Measurements from ENCODE around the gene HTR3D. TPM values are rescaled to one million over a fixed set of nuclear protein-coding genes. Genes with fewer than 3 reads are reported as not detected.

The HTR3D gene
- not detected in 2 replicates for polyA plus RNA-seq (2013)

GRCh38 chr3:184031187-184031792 is at the start of gene HTR3D:
Gene HTR3D, plus strand, starts transcription at chr3:184031742. Its CDS starts 0 bp downstream, at chr3:184031742.
- Histone ChIP-seq H3K14ac (ENCODE audit: low read length) (no peak within 1 kb of the TSS), H4K91ac (ENCODE audit: low read depth, low read length) (no peak within 1 kb of the TSS), H3K4me3 (ENCODE audit: low read depth, low read length) (no peak within 1 kb of the TSS), H2BK5ac (ENCODE audit: low read depth, low read length, poor library complexity) (no peak within 1 kb of the TSS), H4K12ac (ENCODE audit: low read depth, low read length) (no peak within 1 kb of the TSS), H3K4me1 (ENCODE audit: control insufficient read depth in 1 of 2, insufficient read depth in 2 of 2, low read length in 2 of 2) (no peaks in the 10 kb centered on the region), H3K27ac (ENCODE audit: low read depth, low read length) (no peak within 1 kb of the TSS), H3K18ac (ENCODE audit: low read length) (no peak within 1 kb of the TSS), H3K4me2 (ENCODE audit: low read length) (no peak within 1 kb of the TSS), H2AK5ac (ENCODE audit: low read length) (no peak within 1 kb of the TSS), H2BK12ac (ENCODE audit: low read length) (no peak within 1 kb of the TSS), H3K79me2 (ENCODE audit: control insufficient read depth, insufficient read depth, low read length, poor library complexity) (no peaks in the 10 kb centered on the region), H3K4ac (ENCODE audit: low read depth, low read length) (no peak within 1 kb of the TSS), H3K36me3 (ENCODE audit: control insufficient read depth in 1 of 2, insufficient read depth in 2 of 2, low read length in 2 of 2) (no peaks in the 10 kb centered on the region), H3K27me3 (ENCODE audit: insufficient read depth, low read length) (no peaks in the 10 kb centered on the region), H4K8ac (ENCODE audit: low read depth, low read length) (no peak within 1 kb of the TSS), H2BK120ac (ENCODE audit: insufficient read depth, low read length, poor library complexity) (no peak within 1 kb of the TSS), H2AFZ (ENCODE audit: insufficient read depth, low read length, poor library complexity) (no peak within 1 kb of the TSS), H3K9ac (ENCODE audit: low read length) (no peak within 1 kb of the TSS), H3K23ac (ENCODE audit: low read length) (no peak within 1 kb of the TSS), H3K79me1 (ENCODE audit: low read length) (no peaks in the 10 kb centered on the region), H3K9me3 (ENCODE audit: insufficient read depth, low read depth, low read length) (no peaks in the 10 kb centered on the region)
- peak; percentile 6 to 48 for DNase-seq
- no CpG with 5 or more reads among the region's 4 CpGs for WGBS (ENCODE audit: extremely low coverage, insufficient coverage, insufficient read length)

GRCh38 chr3:183981990-183982644 is 49.4 kb upstream of the HTR3D start:
- Histone ChIP-seq H3K4me2 (ENCODE audit: low read length) (no peak overlapping the region), H3K9ac (ENCODE audit: low read length) (no peak overlapping the region), H4K12ac (ENCODE audit: low read depth, low read length) (no peak overlapping the region), H3K27me3 (ENCODE audit: insufficient read depth, low read length) (no peaks in the 10 kb centered on the region), H3K4me3 (ENCODE audit: low read depth, low read length) (no peak overlapping the region), H3K23ac (ENCODE audit: low read length) (no peak overlapping the region), H2BK120ac (ENCODE audit: insufficient read depth, low read length, poor library complexity) (no peak overlapping the region), H2AFZ (ENCODE audit: insufficient read depth, low read length, poor library complexity) (no peak overlapping the region), H3K9me3 (ENCODE audit: insufficient read depth, low read depth, low read length) (no peaks in the 10 kb centered on the region), H3K18ac (ENCODE audit: low read length) (no peak overlapping the region), H3K79me1 (ENCODE audit: low read length) (peaks cover 2% of the 10 kb centered on the region), H3K4ac (ENCODE audit: low read depth, low read length) (no peak overlapping the region), H3K27ac (ENCODE audit: low read depth, low read length) (no peak overlapping the region), H3K4me1 (ENCODE audit: control insufficient read depth in 1 of 2, insufficient read depth in 2 of 2, low read length in 2 of 2) (peaks cover 3 to 4% of the 10 kb centered on the region in 2 experiments), H3K36me3 (ENCODE audit: control insufficient read depth in 1 of 2, insufficient read depth in 2 of 2, low read length in 2 of 2) (peaks cover 14 to 37% of the 10 kb centered on the region in 2 experiments), H4K91ac (ENCODE audit: low read depth, low read length) (no peak overlapping the region), H2AK5ac (ENCODE audit: low read length) (no peak overlapping the region), H3K14ac (ENCODE audit: low read length) (no peak overlapping the region), H2BK12ac (ENCODE audit: low read length) (no peak overlapping the region), H4K8ac (ENCODE audit: low read depth, low read length) (no peak overlapping the region), H2BK5ac (ENCODE audit: low read depth, low read length, poor library complexity) (no peak overlapping the region), H3K79me2 (ENCODE audit: control insufficient read depth, insufficient read depth, low read length, poor library complexity) (no peaks in the 10 kb centered on the region)
- no peak for DNase-seq
- no CpG with 5 or more reads among the region's 6 CpGs for WGBS (ENCODE audit: extremely low coverage, insufficient coverage, insufficient read length)

GRCh38 chr3:183984127-183984740 is 47.3 kb upstream of the HTR3D start:
- no peaks in the 10 kb centered on the region for H3K9me3 ChIP-seq (ENCODE audit: insufficient read depth, low read depth, low read length)
- no peaks in the 10 kb centered on the region for H3K79me2 ChIP-seq (ENCODE audit: control insufficient read depth, insufficient read depth, low read length, poor library complexity)

GRCh38 chr3:183984749-183985729 is 46.5 kb upstream of the HTR3D start:
- Histone ChIP-seq H3K36me3 (ENCODE audit: control insufficient read depth in 1 of 2, insufficient read depth in 2 of 2, low read length in 2 of 2) (peaks cover 18 to 45% of the 10 kb centered on the region in 2 experiments), H3K79me1 (ENCODE audit: low read length) (no peaks in the 10 kb centered on the region), H3K4ac (ENCODE audit: low read depth, low read length) (no peak overlapping the region), H3K27me3 (ENCODE audit: insufficient read depth, low read length) (no peaks in the 10 kb centered on the region), H3K9ac (ENCODE audit: low read length) (no peak overlapping the region), H3K79me2 (ENCODE audit: control insufficient read depth, insufficient read depth, low read length, poor library complexity) (no peaks in the 10 kb centered on the region), H2AFZ (ENCODE audit: insufficient read depth, low read length, poor library complexity) (no peak overlapping the region), H3K4me3 (ENCODE audit: low read depth, low read length) (no peak overlapping the region), H4K91ac (ENCODE audit: low read depth, low read length) (no peak overlapping the region), H3K4me2 (ENCODE audit: low read length) (no peak overlapping the region), H3K4me1 (ENCODE audit: control insufficient read depth in 1 of 2, insufficient read depth in 2 of 2, low read length in 2 of 2) (peaks cover 0 to 4% of the 10 kb centered on the region in 2 experiments), H4K12ac (ENCODE audit: low read depth, low read length) (no peak overlapping the region), H4K8ac (ENCODE audit: low read depth, low read length) (no peak overlapping the region), H3K23ac (ENCODE audit: low read length) (no peak overlapping the region), H2AK5ac (ENCODE audit: low read length) (no peak overlapping the region), H3K9me3 (ENCODE audit: insufficient read depth, low read depth, low read length) (no peaks in the 10 kb centered on the region), H3K14ac (ENCODE audit: low read length) (no peak overlapping the region), H2BK12ac (ENCODE audit: low read length) (no peak overlapping the region), H2BK120ac (ENCODE audit: insufficient read depth, low read length, poor library complexity) (no peak overlapping the region), H3K18ac (ENCODE audit: low read length) (no peak overlapping the region), H3K27ac (ENCODE audit: low read depth, low read length) (no peak overlapping the region), H2BK5ac (ENCODE audit: low read depth, low read length, poor library complexity) (no peak overlapping the region)
- no CpG with 5 or more reads among the region's 11 CpGs for WGBS (ENCODE audit: extremely low coverage, insufficient coverage, insufficient read length)
- DNase-seq, result no peak

More at GRCh38 chr3:183984127-183984740, 47.3 kb upstream of the HTR3D start:
- no peak overlapping the region for H4K8ac ChIP-seq (ENCODE audit: low read depth, low read length)
- H3K9ac ChIP-seq (ENCODE audit: low read length), result no peak overlapping the region
- no peak overlapping the region for H3K4me3 ChIP-seq (ENCODE audit: low read depth, low read length)
- peaks cover 0 to 4% of the 10 kb centered on the region in 2 experiments for H3K4me1 ChIP-seq (ENCODE audit: control insufficient read depth in 1 of 2, insufficient read depth in 2 of 2, low read length in 2 of 2)
- H3K18ac ChIP-seq (ENCODE audit: low read length), result no peak overlapping the region
- no peak overlapping the region for H3K4ac ChIP-seq (ENCODE audit: low read depth, low read length)
- DNase-seq, result no peak
- no peak overlapping the region for H3K4me2 ChIP-seq (ENCODE audit: low read length)
- no peak overlapping the region for H4K91ac ChIP-seq (ENCODE audit: low read depth, low read length)
- no peak overlapping the region for H2AK5ac ChIP-seq (ENCODE audit: low read length)
- no peak overlapping the region for H3K27ac ChIP-seq (ENCODE audit: low read depth, low read length)
- H2BK120ac ChIP-seq (ENCODE audit: insufficient read depth, low read length, poor library complexity), result no peak overlapping the region
- no peaks in the 10 kb centered on the region for H3K79me1 ChIP-seq (ENCODE audit: low read length)
- peaks cover 18 to 47% of the 10 kb centered on the region in 2 experiments for H3K36me3 ChIP-seq (ENCODE audit: control insufficient read depth in 1 of 2, insufficient read depth in 2 of 2, low read length in 2 of 2)
- no peaks in the 10 kb centered on the region for H3K27me3 ChIP-seq (ENCODE audit: insufficient read depth, low read length)
- no peak overlapping the region for H2BK5ac ChIP-seq (ENCODE audit: low read depth, low read length, poor library complexity)
- H4K12ac ChIP-seq (ENCODE audit: low read depth, low read length), result no peak overlapping the region
- H2AFZ ChIP-seq (ENCODE audit: insufficient read depth, low read length, poor library complexity), result no peak overlapping the region
- H3K23ac ChIP-seq (ENCODE audit: low read length), result no peak overlapping the region
- no peak overlapping the region for H3K14ac ChIP-seq (ENCODE audit: low read length)
- H2BK12ac ChIP-seq (ENCODE audit: low read length), result no peak overlapping the region
- WGBS (ENCODE audit: extremely low coverage, insufficient coverage, insufficient read length), result no CpG with 5 or more reads among the region's 4 CpGs

All from trophoblast cell (in vitro differentiated cells and primary cell).